HuH-7 (cell line): ENCODE measurements around the gene PSMC3.

Source experiments
- DNase-seq: peaks from one replicate; pipeline ENCODE4 v3.0.0; 2011; ENCODE audit warnings: low spot score

The PSMC3 gene

GRCh38 chr11:47394322-47395222 lies 31.7 kb downstream of the PSMC3 start:
- DNase-seq, result no peak

- no peak for DNase-seq
These were observed 32.3 kb downstream of the PSMC3 start for GRCh38 chr11:47394050-47394321.

- DNase-seq, result no peak
These were observed 32.8 kb downstream of the PSMC3 start for GRCh38 chr11:47393163-47394049.

- no peak for DNase-seq
These were observed 33.6 kb downstream of the PSMC3 start for GRCh38 chr11:47392546-47393162.

GRCh38 chr11:47391711-47392432 lies 34.4 kb downstream of the PSMC3 start:
- DNase-seq, result no peak

- no peak for DNase-seq
These were observed 35.1 kb downstream of the PSMC3 start for GRCh38 chr11:47391077-47391583.

- DNase-seq, result no peak
These were observed 35.8 kb downstream of the PSMC3 start for GRCh38 chr11:47390422-47390760.

- DNase-seq, result no peak
These were observed 36.4 kb downstream of the PSMC3 start for GRCh38 chr11:47389577-47390421.

- no peak for DNase-seq
These were observed 37.3 kb downstream of the PSMC3 start for GRCh38 chr11:47388697-47389576.

- DNase-seq, result no peak
These were observed 38.1 kb downstream of the PSMC3 start for GRCh38 chr11:47387944-47388696.

- no peak for DNase-seq
These were observed 41.7 kb downstream of the PSMC3 start for GRCh38 chr11:47384498-47384897.

GRCh38 chr11:47383071-47383470 lies 43.2 kb downstream of the PSMC3 start:
- no peak for DNase-seq

- no peak for DNase-seq
These were observed 46.2 kb downstream of the PSMC3 start for GRCh38 chr11:47380078-47380477.

GRCh38 chr11:47379317-47379716 lies 46.9 kb downstream of the PSMC3 start:
- DNase-seq, result no peak

- no peak for DNase-seq
These were observed 47.4 kb downstream of the PSMC3 start for GRCh38 chr11:47378836-47379170.

- no peak for DNase-seq
These were observed 48.0 kb downstream of the PSMC3 start, which contains the start of gene SPI1 for GRCh38 chr11:47378010-47378835. Gene SPI1 (minus strand): TSS chr11:47378547. CDS start chr11:47378353, 194 bp downstream.

- DNase-seq, result no peak
These were observed 48.6 kb downstream of the PSMC3 start for GRCh38 chr11:47377571-47378009.
